AG04449 (cell line): ENCODE measurements around the gene SF3B1.

Source experiments
- CTCF ChIA-PET: fragments of 350-600 bp; formaldehyde crosslinking; extraction: SDS; loops from one replicate; lab custom pipeline; 2021; ENCODE audit warnings: antibody characterized with exemption; lab: Yijun Ruan, JAX
- POLR2A ChIA-PET: fragments of 400-600, 350-600 bp; formaldehyde crosslinking; extraction: SDS; loops from one replicate; lab custom pipeline; 2020; ENCODE audit warnings: antibody characterized with exemption, inconsistent platforms; lab: Yijun Ruan, JAX
- DNase-seq: peaks from one replicate; pipeline ENCODE4 v3.0.0-alpha.2; 2010; ENCODE audit warnings: low read depth, low spot score
- H3K4me3 ChIP-seq: 2 replicates; pipeline ENCODE4 v1.5.1; 2011; ENCODE audit warnings: low read depth, mild to moderate bottlenecking, control low read depth, low read length
- CTCF ChIP-seq: IDR thresholded peaks from one replicate; pipeline ENCODE4 v1.5.1; 2011; ENCODE audit warnings: mild to moderate bottlenecking, moderate library complexity, low read length, control low read depth, inconsistent platforms; ENCODE audit not compliant: insufficient read depth; ENCODE audit errors: missing control alignments

SF3B1 gene

DNA sequence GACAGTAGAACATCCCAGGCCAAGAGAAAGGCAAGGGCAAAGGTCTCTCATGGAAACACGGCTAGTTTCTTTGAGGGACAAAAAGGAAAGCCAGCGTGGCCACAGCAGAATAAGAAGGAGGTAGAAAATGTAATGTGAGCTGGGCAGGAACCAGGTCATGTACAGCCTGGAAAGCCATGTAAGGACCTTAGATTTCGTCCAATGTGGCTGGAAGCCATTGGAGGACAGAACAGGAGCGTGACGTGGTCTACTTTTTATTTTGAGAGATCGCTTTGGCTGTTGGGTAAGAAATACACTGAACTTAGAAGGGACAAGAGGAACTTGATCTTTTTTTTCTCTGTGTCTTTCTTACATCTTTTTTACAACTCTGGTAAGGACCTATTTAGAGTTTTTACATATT lies 66.4 kb downstream of the SF3B1 start:
- POLR2A ChIA-PET, result no interaction called here
- no peak for DNase-seq
- H3K4me3 ChIP-seq, result no peak overlapping the region
- no peak for TF ChIP-seq CTCF
- CTCF ChIA-PET, result interaction anchor here (0.8 to 2.2 kb wide), 5 partner anchors 9 to 357 kb away, joined by 3 to 5 read pairs (median 4); no protein-coding TSS in a partner anchor

GRCh38 chr2:197363998-197364397 lies 70.8 kb downstream of the SF3B1 start:
- H3K4me3 ChIP-seq, result no peak overlapping the region
- POLR2A ChIA-PET, result no interaction called here
- CTCF ChIA-PET, result interaction anchor here (0.7 to 3.1 kb wide), 4 partner anchors 9 to 265 kb away, joined by 3 to 8 read pairs (median 6); no protein-coding TSS in a partner anchor
- no peak for TF ChIP-seq CTCF
- DNase-seq, result no peak

DNA sequence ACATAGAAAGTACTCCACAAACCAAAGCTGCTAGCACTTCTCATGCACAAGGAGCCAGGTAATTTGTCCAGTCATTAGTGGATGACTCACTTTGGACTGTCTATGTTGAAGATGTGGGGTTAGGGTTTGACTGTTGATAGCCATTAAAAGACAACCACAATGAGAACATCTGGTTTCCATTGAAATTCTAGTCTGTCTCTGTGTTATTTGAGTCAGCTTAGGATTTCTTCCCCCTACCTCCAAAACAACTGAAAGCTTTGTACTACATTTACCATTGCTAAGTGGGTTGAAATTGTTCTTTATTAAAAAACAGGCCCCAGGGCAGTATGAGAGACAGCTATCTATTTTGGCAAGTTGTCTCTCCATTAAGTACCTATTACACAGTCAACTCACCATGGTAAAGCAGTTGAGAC lies 74.1 kb downstream of the SF3B1 start:
- no peak for TF ChIP-seq CTCF
- CTCF ChIA-PET, result no interaction called here
- no peak overlapping the region for H3K4me3 ChIP-seq
- peak; percentile 42 for DNase-seq
- POLR2A ChIA-PET, result no interaction called here

DNA sequence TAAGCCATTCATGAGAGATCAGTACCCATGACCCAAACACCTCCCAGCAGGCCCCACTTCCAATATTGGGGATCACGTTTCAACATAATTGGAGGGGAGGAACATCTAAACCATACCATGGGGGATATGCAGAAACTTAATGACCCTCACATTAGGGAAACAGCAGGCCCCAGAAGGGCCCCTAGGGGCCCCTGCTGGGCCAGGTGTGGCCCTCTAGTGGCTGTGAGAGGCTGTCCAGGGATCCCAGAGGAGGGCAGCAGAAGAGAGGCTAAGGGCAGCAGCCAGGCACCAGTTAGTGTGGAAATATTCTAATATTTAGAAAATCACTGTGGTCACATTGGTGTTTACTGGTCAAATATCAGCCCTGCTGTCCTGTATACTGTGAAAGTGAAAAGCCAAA lies 75.0 kb downstream of the SF3B1 start:
- no peak overlapping the region for H3K4me3 ChIP-seq
- TF ChIP-seq CTCF, result no peak
- POLR2A ChIA-PET, result no interaction called here
- CTCF ChIA-PET, result interaction anchor here (1.3 to 3.9 kb wide), 3 partner anchors 9 to 246 kb away, joined by 4 to 24 read pairs (median 12); no protein-coding TSS in a partner anchor
- DNase-seq, result no peak

GRCh38 chr2:197358931-197359330 lies 75.9 kb downstream of the SF3B1 start:
- POLR2A ChIA-PET, result no interaction called here
- DNase-seq, result no peak
- TF ChIP-seq CTCF, result no peak

DNA sequence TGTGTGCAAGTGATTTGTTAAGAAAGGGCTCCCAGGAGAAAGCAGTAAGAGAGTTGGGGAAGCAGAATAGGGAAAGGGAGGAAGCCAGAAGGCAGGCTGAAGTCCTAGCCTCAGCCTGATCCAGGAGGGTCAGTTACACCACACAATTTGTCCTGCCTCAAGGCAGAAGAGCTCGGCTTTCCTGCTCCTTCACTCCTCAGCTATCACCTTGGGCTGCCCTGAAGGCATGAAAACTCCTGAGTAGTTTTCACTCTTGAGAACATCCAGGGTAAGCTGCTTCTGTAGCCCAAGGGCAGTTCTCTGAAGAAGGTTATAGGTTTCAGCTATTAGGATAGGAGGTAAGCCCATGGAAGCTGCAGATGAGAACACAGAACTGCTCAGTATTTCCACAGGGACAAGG lies 76.8 kb downstream of the SF3B1 start:
- POLR2A ChIA-PET, result no interaction called here
- H3K4me3 ChIP-seq, result no peak overlapping the region
- TF ChIP-seq CTCF, result no peak
- CTCF ChIA-PET, result interaction anchor here (1.9 to 3.9 kb wide), 3 partner anchors 11 to 244 kb away, joined by 5 to 24 read pairs (median 12); no protein-coding TSS in a partner anchor
- DNase-seq, result no peak

More at GRCh38 chr2:197358931-197359330, 75.9 kb downstream of the SF3B1 start:
- no peak overlapping the region for H3K4me3 ChIP-seq
- CTCF ChIA-PET, result interaction anchor here (0.7 to 3.9 kb wide), 4 partner anchors 10 to 245 kb away, joined by 3 to 24 read pairs (median 8); no protein-coding TSS in a partner anchor
